ENCODE data around the gene ABHD12. TPM values are rescaled to one million over a fixed set of nuclear protein-coding genes. Genes with fewer than 3 reads are reported as not detected.

The ABHD12 gene
- total and polyA plus RNA-seq, 10 of the 15 experiments (the other 5 are each of a cell fraction or from before 2014, with no cell fraction given), result 1.5 to 61.8 (median 26.7) TPM

DNA sequence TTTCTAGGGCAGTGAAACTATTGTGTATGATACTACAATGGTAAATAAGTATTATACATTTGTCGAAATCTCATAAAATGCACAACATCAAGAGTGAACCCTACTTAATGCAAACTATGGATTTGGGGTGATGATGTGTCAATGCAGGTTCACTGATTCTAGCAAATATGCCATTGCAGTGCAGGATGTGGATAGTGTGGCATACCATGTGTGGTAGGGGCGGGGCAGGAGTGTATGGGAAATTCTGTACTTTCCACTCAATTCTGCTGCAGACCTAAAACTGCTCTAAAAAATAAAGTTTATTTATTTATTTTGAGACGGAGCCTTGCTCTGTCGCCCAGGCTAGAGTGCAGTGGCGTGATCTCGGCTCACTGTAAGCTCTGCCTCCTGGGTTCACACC, 44.3 kb downstream of the ABHD12 start (continued):
- TF ChIP-seq, protein P1, sequence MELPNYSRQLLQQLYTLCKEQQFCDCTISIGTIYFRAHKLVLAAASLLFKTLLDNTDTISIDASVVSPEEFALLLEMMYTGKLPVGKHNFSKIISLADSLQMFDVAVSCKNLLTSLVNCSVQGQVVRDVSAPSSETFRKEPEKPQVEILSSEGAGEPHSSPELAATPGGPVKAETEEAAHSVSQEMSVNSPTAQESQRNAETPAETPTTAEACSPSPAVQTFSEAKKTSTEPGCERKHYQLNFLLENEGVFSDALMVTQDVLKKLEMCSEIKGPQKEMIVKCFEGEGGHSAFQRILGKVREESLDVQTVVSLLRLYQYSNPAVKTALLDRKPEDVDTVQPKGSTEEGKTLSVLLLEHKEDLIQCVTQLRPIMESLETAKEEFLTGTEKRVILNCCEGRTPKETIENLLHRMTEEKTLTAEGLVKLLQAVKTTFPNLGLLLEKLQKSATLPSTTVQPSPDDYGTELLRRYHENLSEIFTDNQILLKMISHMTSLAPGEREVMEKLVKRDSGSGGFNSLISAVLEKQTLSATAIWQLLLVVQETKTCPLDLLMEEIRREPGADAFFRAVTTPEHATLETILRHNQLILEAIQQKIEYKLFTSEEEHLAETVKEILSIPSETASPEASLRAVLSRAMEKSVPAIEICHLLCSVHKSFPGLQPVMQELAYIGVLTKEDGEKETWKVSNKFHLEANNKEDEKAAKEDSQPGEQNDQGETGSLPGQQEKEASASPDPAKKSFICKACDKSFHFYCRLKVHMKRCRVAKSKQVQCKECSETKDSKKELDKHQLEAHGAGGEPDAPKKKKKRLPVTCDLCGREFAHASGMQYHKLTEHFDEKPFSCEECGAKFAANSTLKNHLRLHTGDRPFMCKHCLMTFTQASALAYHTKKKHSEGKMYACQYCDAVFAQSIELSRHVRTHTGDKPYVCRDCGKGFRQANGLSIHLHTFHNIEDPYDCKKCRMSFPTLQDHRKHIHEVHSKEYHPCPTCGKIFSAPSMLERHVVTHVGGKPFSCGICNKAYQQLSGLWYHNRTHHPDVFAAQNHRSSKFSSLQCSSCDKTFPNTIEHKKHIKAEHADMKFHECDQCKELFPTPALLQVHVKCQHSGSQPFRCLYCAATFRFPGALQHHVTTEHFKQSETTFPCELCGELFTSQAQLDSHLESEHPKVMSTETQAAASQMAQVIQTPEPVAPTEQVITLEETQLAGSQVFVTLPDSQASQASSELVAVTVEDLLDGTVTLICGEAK (IDR thresholded peaks at IDR 0.05; ENCODE audit: borderline replicate concordance), result no peak
- TF ChIP-seq TBL1XR1 (IDR thresholded peaks at IDR 0.05; ENCODE audit: low read depth, low read length) (no peak), GATAD2B (conservative IDR thresholded peaks at IDR 0.05; ENCODE audit: low read depth) (no peak), ZNF622 (IDR thresholded peaks at IDR 0.05) (no peak), WRNIP1 (IDR thresholded peaks at IDR 0.05; ENCODE audit: borderline replicate concordance, low read depth, low read length) (no peak), YBX1 (IDR thresholded peaks at IDR 0.05) (no peak), MTA3 (IDR thresholded peaks at IDR 0.05; ENCODE audit: borderline replicate concordance, low read length) (no peak)
- TF ChIP-seq, protein P2, sequence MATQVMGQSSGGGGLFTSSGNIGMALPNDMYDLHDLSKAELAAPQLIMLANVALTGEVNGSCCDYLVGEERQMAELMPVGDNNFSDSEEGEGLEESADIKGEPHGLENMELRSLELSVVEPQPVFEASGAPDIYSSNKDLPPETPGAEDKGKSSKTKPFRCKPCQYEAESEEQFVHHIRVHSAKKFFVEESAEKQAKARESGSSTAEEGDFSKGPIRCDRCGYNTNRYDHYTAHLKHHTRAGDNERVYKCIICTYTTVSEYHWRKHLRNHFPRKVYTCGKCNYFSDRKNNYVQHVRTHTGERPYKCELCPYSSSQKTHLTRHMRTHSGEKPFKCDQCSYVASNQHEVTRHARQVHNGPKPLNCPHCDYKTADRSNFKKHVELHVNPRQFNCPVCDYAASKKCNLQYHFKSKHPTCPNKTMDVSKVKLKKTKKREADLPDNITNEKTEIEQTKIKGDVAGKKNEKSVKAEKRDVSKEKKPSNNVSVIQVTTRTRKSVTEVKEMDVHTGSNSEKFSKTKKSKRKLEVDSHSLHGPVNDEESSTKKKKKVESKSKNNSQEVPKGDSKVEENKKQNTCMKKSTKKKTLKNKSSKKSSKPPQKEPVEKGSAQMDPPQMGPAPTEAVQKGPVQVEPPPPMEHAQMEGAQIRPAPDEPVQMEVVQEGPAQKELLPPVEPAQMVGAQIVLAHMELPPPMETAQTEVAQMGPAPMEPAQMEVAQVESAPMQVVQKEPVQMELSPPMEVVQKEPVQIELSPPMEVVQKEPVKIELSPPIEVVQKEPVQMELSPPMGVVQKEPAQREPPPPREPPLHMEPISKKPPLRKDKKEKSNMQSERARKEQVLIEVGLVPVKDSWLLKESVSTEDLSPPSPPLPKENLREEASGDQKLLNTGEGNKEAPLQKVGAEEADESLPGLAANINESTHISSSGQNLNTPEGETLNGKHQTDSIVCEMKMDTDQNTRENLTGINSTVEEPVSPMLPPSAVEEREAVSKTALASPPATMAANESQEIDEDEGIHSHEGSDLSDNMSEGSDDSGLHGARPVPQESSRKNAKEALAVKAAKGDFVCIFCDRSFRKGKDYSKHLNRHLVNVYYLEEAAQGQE (IDR thresholded peaks at IDR 0.05; ENCODE audit: low read depth, low read length), result no peak
